ENCODE results near the gene ILDR2.

DNA sequence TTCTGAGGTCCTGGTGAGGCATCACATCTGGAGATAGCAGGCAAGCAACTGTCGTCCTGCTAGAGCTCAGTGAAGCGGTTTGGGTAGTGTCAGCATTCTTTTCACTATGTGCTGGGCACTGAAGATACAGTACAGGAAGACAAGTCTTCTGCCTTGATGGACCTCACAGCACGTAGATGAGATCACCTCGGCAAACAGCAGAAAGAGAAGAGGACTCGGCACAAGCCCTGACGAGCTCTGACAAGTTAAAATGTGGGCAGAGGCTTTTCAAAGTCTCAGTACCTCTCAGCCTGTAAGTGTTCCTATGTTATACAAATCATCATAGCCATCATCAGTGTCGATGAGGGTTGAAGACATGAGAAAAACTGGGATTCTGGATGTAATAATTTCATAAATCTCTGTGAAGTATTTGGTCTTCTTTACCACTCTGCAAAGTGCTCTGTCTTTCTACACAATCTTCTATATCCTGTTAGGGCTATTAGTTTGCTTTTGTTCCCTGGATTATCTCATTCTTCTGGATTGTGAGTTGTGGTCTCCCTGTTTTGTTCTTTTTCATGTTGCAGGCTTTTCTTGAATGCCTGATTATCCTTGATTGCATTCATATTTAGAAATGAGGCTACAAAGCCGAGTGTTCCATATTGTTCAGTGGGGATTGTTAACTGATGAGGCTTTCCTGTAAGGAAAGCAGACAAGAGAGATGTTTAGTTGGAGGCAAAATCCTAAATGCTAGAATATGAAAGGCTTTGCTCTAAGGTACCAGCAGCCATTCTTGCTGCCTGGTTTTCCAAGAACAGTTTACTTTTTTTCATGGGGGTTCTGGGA lies 38.0 kb upstream of the ILDR2 start:
- TF ChIP-seq CTCF (IDR thresholded peaks at IDR 0.05) (no peak), POLR2A (IDR thresholded peaks at IDR 0.05) (no peak)

Data from esophagus squamous epithelium (tissue), 4 donors.